GM19455 (cell line): ENCODE results near the gene GP9.
"Not testable (repeated sequence)": the region's sequence is repeated elsewhere in the genome, so short reads cannot be mapped to it uniquely, and the experiment has no call there.

ENCODE experiments used
- ATAC-seq: cut with Tn5 transposase; IDR thresholded peaks from one replicate; pipeline ENCODE4 v1.9.1; 2021; ENCODE audit not compliant: unreplicated experiment

Gene GP9

DNA sequence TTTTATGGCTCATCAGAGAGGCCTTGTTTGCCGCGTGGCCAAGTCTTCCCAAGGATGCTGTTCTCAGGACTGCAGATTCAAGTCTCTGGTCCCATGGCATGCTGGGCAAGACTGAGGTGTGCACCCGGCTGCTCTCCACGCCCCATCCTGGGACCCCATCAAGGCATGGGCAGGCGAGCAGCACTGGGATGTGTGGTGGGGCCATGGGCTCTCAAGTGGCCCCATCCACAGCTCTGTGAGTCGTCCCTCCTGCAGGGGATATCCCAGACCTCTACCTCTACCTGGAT is 13.1 kb upstream of the GP9 start:
- ATAC-seq: no peak

GRCh38 chr3:129050556-129051295 is 9.9 kb upstream of the GP9 start:
- no peak for ATAC-seq

DNA sequence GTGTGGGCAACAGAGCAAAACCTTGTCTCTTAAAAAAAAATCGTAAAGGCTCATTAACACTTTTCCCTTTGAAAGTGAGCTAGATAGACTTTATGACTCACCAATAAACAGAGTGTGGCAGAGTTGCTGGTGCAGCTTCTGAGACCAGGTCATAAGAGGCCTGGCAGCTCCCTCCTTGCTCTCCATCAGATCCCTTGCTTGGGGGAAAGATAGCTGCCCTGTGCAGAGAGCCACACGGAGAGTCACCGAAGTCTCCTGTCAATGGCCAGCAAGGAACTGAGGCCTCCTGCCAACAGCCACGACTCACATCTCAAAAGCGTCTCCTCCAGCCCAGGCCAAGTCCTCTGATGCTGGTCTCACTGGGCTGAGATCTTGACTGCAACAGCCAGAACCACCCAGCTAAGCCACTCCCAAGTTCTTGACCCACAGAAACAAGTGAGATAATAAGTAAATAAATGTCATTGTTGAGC is 8.7 kb upstream of the GP9 start:
- ATAC-seq: no peak

GRCh38 chr3:129052675-129053074 is 7.9 kb upstream of the GP9 start:
- no peak for ATAC-seq

DNA sequence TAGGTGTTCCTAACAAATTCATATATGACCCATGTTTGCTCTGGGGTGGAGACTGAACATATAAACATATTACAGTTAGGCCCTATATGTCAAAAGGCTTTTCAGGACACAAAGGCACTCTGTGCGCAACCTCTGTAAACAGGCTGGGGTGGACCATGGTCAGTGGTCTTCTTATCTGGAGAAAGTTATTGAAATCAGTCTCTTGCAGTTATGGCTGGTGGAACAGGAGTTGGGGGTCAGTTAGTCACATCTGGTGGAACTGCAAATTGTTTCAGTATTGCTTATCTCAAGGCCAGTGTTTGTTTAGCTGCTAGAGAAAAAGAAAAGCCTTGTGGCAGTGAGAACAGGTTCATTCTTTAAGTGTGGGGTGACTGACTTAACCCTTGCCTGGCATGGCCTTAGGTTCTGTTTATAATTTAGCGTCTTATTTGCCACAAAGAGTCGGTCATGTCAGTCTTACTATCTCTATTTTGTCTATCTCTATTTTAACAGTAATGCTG is 5.9 kb upstream of the GP9 start:
- no peak for ATAC-seq

GRCh38 chr3:129056451-129057173 is 4.0 kb upstream of the GP9 start:
- no peak for ATAC-seq

DNA sequence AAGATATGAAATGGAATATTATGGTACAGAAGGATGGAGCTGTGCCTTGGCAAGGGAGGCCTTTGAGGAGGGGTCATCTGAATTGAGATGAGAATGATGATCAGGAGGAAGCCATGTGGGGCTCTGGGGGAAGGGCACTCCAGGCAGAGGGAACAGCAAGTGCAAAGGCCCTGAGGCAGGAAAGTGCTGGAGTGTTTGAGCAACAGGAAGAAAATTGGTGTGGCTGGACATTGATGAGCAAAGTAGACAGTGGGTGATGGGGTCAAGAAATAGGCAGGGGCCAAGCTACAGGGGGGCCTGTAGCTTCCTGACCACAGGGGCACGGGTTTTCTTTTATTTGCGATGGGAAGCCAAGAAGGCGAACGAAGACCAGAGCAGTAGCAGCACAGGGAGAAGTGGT is 3.3 kb upstream of the GP9 start:
- no peak for ATAC-seq

DNA sequence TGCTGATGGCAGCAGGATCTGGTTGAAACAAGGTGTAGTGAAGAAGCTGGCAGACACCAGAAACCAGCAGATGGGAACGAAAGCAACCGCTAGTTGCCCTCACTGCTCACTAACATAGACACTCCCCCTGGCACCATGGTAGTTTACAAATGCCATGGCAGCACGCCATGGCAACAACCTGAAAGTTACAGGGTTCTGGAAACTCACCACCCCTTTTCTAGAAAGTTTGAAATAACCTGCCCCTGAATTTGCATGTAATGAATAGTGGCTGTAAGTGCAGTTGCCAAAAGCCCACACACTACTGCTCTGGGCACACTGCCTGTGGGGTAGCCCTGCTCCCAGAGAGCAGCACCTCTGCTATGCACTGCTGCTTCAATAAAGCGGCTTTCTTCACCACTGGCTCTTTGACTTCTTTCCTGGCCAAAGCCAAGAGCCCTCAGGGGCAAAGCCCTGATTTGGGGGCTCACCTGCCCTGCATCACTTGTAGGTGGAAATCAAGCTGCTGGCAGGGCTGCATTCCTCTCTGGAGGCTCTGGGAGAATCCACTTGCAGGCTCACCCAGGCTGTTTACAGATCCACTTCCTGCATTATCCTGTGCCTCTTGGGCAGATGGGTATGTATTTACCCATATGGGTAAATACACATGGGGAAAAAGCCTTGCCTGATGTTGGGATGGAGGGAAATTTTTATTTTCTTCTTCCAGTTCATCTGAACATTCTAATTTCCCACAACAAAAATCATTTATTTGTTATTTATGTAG is 2.0 kb upstream of the GP9 start:
- ATAC-seq: no peak

- ATAC-seq: no peak
Measured at GRCh38 chr3:129059311-129059958, 1.1 kb upstream of the GP9 start.

GRCh38 chr3:129061023-129061887 is 676 bp downstream of the GP9 start:
- ATAC-seq: no peak

DNA sequence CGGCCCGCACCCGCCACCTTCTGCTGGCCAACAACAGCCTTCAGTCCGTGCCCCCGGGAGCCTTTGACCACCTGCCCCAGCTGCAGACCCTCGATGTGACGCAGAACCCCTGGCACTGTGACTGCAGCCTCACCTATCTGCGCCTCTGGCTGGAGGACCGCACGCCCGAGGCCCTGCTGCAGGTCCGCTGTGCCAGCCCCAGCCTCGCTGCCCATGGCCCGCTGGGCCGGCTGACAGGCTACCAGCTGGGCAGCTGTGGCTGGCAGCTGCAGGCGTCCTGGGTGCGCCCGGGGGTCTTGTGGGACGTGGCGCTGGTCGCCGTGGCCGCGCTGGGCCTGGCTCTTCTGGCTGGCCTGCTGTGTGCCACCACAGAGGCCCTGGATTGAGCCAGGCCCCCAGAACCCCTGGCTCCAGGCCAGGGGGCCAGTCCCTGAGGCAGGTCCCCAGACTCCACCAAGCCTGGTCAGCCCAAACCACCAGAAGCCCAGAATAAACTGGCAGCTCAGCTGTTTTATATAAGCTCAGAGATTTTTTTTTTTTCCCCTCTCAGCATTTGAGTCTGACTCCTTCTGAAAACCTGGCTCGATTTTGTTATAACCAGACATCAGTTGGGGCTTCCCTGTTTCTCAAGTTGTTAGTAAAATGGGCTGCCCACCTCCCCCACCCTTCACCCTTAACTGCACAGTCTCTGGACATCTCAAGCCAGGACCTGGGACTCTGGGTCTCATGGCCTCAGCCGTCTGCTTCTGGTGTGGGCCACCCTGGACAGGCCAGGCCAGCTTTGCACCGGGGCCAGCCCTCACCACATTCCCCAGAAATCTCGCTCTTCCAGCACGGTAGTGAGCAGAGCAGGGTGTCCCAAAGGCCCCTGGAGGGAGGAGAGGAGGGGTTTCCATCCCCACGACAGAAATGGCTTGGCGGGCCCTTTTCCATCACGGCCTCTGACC is 1.6 kb downstream of the GP9 start:
- ATAC-seq: no peak

DNA sequence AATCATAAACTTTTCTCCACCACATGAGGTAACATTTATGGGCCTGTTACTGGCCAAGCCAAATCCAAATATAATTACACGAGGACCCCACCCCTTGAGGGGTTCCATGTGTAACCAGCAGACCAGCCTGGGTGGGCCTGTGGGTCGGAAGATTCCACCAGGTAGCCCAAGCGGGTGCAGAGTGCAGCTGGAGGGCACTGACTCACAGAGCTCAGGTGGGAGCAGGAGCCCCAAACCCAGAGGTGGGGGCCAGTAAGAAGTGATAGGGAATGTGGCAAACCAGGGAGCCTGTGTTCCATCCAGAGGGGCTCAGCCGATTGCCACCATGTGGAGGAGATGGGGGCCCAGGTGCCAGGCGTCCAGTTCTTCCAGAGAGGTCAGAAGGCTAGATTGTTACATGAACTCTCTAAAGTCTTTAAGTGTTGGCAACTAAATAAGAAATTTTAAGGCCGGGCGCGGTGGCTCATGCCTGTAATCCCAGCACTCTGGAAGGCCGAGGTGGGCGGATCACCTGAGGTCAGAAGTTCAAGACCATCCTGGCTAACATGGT is 2.6 kb downstream of the GP9 start:
- ATAC-seq: no peak

DNA sequence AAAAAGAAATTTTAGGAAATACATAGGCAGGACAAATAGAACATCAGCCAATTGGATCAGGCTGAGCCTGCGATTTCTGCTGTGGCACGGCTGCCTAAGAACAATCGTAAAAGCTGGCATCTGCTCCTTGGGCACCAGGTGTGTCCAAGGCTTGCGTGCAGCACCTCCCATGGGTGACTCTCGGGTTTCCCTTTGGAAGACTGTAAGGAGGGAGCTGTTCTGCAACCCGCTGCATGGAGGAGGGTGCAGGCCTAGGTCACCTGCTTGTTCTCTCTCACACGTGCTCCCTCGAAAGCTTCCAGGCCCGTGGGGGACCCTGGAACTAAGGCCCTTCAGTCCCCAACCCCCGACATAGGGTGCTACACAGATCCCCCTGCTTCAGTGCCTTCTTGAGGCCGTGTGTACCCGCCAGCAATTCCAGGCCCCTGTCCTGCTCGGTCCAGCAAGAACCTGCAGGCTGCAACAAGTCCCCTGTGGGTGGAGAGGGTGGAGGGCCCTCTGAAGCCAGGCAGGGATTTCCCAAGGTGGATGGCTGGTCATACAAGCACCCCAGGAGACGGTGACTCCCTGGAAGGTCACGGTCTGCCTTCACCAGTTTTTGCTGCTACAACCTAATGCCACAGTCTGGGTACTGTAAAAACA is 3.4 kb downstream of the GP9 start:
- ATAC-seq: no peak

DNA sequence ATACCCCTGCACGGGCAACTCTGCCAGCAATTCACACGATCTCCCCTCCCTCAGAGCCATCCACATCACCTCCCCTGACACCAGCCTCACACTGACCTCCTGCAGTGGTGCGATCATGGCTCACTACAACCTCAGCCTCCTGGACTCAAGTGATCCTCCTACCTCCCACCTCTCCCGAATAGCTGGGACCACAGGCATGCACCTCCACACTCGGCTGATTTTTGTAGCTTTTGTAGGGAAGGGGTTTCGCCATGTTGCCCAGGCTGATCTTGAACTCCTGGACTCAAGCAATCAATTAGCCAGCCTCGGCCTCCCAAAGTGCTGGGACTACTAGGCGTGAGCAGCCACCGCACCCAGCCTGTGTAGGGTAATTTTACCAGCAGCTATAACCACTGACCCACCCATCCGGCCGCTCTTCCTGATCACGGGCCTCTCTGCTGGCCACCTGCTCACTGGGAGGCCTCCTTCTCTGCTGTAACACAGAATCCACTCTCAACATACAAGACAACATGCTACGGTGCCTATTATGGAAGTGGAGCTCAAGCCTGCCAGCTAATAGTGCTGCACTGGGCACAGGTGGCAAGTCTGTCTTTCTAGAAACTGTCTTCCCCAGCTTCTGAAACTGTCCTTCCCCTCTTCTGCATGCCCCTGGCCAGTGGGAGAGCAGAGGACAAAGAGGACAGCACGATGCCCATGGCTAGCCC is 4.6 kb downstream of the GP9 start:
- no peak for ATAC-seq

DNA sequence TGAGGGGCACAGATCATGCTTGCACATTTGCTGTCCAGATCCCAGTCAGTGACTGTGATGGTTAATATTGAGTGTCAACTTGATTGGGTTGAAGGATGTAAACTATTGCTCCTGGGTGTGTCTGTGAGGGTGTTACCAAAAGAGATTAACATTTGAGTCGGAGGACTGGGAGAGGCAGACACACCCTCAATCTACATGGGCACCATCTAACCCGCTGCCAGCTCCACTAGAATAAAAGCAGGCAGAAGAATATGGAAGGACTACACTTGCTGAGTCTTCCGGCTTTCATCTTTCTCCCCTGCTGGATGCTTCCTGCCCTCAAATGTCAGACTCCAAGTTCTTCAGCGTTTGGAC is 5.1 kb downstream of the GP9 start:
- ATAC-seq: no peak

- ATAC-seq: not testable (repeated sequence)
Measured at GRCh38 chr3:129067719-129068118, 7.1 kb downstream of the GP9 start.

DNA sequence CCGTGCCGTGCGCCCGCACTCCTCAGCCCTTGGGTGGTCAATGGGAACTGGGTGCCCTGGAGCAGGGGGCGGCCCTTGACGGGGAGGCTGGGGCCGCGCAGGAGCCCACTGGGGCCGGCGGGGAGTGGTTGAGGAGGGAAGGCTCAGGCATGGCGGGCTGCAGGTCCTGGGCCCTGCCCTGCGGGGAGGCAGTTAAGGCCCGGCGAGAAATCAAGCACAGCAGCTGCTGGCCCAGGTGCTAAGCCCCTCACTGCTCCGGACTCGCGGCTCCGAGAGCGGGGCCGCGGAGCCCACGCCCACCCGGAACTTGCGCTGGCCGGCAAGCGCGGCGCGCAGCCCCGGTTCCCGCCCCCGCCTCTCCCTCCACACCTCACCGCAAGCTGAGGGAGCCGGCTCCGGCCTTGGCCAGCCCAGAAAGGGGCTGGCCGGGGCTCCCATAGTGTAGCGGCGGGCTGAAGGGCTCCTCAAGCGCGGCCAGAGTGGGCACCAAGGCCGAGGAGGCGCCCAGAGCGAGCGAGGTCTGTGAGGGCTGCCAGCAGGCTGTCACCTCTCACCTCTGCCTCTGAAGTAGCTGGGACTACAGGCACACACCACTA is 7.8 kb downstream of the GP9 start:
- ATAC-seq: no peak
